ENCODE measurements around the gene SLX4IP. TPM values are rescaled to one million over a fixed set of nuclear protein-coding genes. Genes with fewer than 3 reads are reported as not detected.

Gene SLX4IP
- total RNA-seq, 1 donor from 2014 or later, result 5.3 TPM

- H3K4me1 Mint-ChIP-seq (ENCODE audit: low read depth, unreplicated experiment), result peaks cover 30% of the 10 kb centered on the region
- no peaks in the 10 kb centered on the region for H3K9me3 Mint-ChIP-seq (ENCODE audit: unreplicated experiment)
- Histone ChIP-seq H3K79me2 (ENCODE audit: insufficient read depth, low read length) (peaks cover 3% of the 10 kb centered on the region), H3K9ac (ENCODE audit: low read length) (no peak overlapping the region), H3K4me2 (ENCODE audit: low read length) (no peak overlapping the region), H3K27me3 (ENCODE audit: insufficient read depth, low read length) (no peaks in the 10 kb centered on the region), H3K4me1 (ENCODE audit: insufficient read depth, low read length) (peaks cover 17% of the 10 kb centered on the region), H3K27ac (ENCODE audit: low read depth, low read length) (no peak overlapping the region), H3K36me3 (ENCODE audit: insufficient read depth, low read length) (no peaks in the 10 kb centered on the region), H4K20me1 (ENCODE audit: insufficient read depth, low read length) (no peaks in the 10 kb centered on the region), H3K9me3 (ENCODE audit: insufficient read depth, low read depth, low read length) (no peaks in the 10 kb centered on the region), H3K4me3 (ENCODE audit: insufficient read depth, low read depth, low read length) (no peak overlapping the region), H2AFZ (ENCODE audit: low read depth, low read length) (no peak overlapping the region)
- H3K4me3 Mint-ChIP-seq (ENCODE audit: unreplicated experiment), result no peak overlapping the region
- DNase-seq (ENCODE audit: low read depth) (no peak), FAIRE-seq (no peak)
- TF ChIP-seq CTCF (IDR thresholded peaks at IDR 0.05; ENCODE audit: insufficient read depth, low read depth, low read length) (no peak), EZH2 (IDR thresholded peaks at IDR 0.05; ENCODE audit: insufficient read depth, low read length) (no peak)
- H3K36me3 Mint-ChIP-seq (ENCODE audit: low read depth, unreplicated experiment), result no peaks in the 10 kb centered on the region
- no peaks in the 10 kb centered on the region for H3K27me3 Mint-ChIP-seq (ENCODE audit: low read depth, unreplicated experiment)
- H3K27ac Mint-ChIP-seq (ENCODE audit: unreplicated experiment), result no peak overlapping the region
Measured at GRCh38 chr20:10505827-10506226, 70.7 kb downstream of the SLX4IP start.

- Mint-ChIP-seq H3K4me1 (ENCODE audit: low read depth, unreplicated experiment) (peaks cover 34% of the 10 kb centered on the region), H3K9me3 (ENCODE audit: unreplicated experiment) (no peaks in the 10 kb centered on the region), H3K4me3 (ENCODE audit: unreplicated experiment) (no peak overlapping the region), H3K27ac (ENCODE audit: unreplicated experiment) (no peak overlapping the region), H3K36me3 (ENCODE audit: low read depth, unreplicated experiment) (no peaks in the 10 kb centered on the region), H3K27me3 (ENCODE audit: low read depth, unreplicated experiment) (no peaks in the 10 kb centered on the region)
- Histone ChIP-seq H3K36me3 (ENCODE audit: insufficient read depth, low read length) (no peaks in the 10 kb centered on the region), H3K4me1 (ENCODE audit: insufficient read depth, low read length) (peaks cover 26% of the 10 kb centered on the region), H3K79me2 (ENCODE audit: insufficient read depth, low read length) (peaks cover 3% of the 10 kb centered on the region), H3K4me3 (ENCODE audit: insufficient read depth, low read depth, low read length) (no peak overlapping the region), H3K9me3 (ENCODE audit: insufficient read depth, low read depth, low read length) (no peaks in the 10 kb centered on the region), H3K9ac (ENCODE audit: low read length) (no peak overlapping the region), H4K20me1 (ENCODE audit: insufficient read depth, low read length) (no peaks in the 10 kb centered on the region), H3K27ac (ENCODE audit: low read depth, low read length) (no peak overlapping the region), H3K4me2 (ENCODE audit: low read length) (no peak overlapping the region), H3K27me3 (ENCODE audit: insufficient read depth, low read length) (no peaks in the 10 kb centered on the region), H2AFZ (ENCODE audit: low read depth, low read length) (no peak overlapping the region)
- TF ChIP-seq CTCF (IDR thresholded peaks at IDR 0.05; ENCODE audit: insufficient read depth, low read depth, low read length) (no peak), EZH2 (IDR thresholded peaks at IDR 0.05; ENCODE audit: insufficient read depth, low read length) (no peak)
- DNase-seq (ENCODE audit: low read depth), result no peak
- no peak for FAIRE-seq
Measured at GRCh38 chr20:10507052-10507451, 71.9 kb downstream of the SLX4IP start.

GRCh38 chr20:10508060-10508459 lies 73.0 kb downstream of the SLX4IP start:
- Histone ChIP-seq H3K79me2 (ENCODE audit: insufficient read depth, low read length) (peaks cover under 1% of the 10 kb centered on the region), H3K9ac (ENCODE audit: low read length) (no peak overlapping the region), H4K20me1 (ENCODE audit: insufficient read depth, low read length) (no peaks in the 10 kb centered on the region), H3K27me3 (ENCODE audit: insufficient read depth, low read length) (no peaks in the 10 kb centered on the region), H3K4me2 (ENCODE audit: low read length) (peak overlapping the region; percentile 8), H3K4me1 (ENCODE audit: insufficient read depth, low read length) (peaks cover 26% of the 10 kb centered on the region), H3K9me3 (ENCODE audit: insufficient read depth, low read depth, low read length) (no peaks in the 10 kb centered on the region), H3K4me3 (ENCODE audit: insufficient read depth, low read depth, low read length) (no peak overlapping the region), H3K27ac (ENCODE audit: low read depth, low read length) (no peak overlapping the region), H2AFZ (ENCODE audit: low read depth, low read length) (no peak overlapping the region), H3K36me3 (ENCODE audit: insufficient read depth, low read length) (no peaks in the 10 kb centered on the region)
- Mint-ChIP-seq H3K9me3 (ENCODE audit: unreplicated experiment) (no peaks in the 10 kb centered on the region), H3K27ac (ENCODE audit: unreplicated experiment) (peak overlapping the region; percentile 75), H3K27me3 (ENCODE audit: low read depth, unreplicated experiment) (no peaks in the 10 kb centered on the region), H3K36me3 (ENCODE audit: low read depth, unreplicated experiment) (no peaks in the 10 kb centered on the region), H3K4me1 (ENCODE audit: low read depth, unreplicated experiment) (peaks cover 33% of the 10 kb centered on the region), H3K4me3 (ENCODE audit: unreplicated experiment) (no peak overlapping the region)
- FAIRE-seq, result no peak
- DNase-seq (ENCODE audit: low read depth), result peak; percentile 18
- no peak for TF ChIP-seq EZH2 (IDR thresholded peaks at IDR 0.05; ENCODE audit: insufficient read depth, low read length)
- TF ChIP-seq CTCF (IDR thresholded peaks at IDR 0.05; ENCODE audit: insufficient read depth, low read depth, low read length), result no peak

Data from astrocyte (in vitro differentiated cells and primary cell).